ENCODE measurements around the gene SELENOW.
"Not testable (repeated sequence)": the region's sequence is repeated elsewhere in the genome, so short reads cannot be mapped to it uniquely, and the experiment has no call there.

The SELENOW gene

DNA sequence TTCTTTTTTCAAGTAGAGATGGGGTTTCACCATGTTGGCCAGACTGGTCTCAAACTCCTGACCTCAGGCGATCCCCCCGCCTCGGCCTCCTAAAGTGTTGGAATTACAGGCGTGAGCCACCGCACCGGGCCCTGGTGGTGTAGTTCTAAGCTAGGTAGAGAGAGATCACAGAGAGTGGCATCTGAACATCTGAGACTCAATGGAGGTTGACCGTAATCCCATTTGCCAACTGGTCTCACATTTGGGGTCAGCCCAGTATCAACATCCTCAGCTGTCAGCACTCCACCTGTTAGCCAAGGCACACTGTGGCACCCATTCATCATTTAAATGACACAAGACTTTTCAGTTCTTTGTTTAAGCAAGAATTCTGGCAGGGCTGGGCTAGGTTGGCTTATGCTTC lies 8.1 kb downstream of the SELENOW start:
- FAIRE-seq = no peak

- FAIRE-seq = not testable (repeated sequence)
Measured at GRCh38 chr19:47787307-47787706, 8.8 kb downstream of the SELENOW start.

GRCh38 chr19:47789811-47790210 lies 11.3 kb downstream of the SELENOW start:
- FAIRE-seq = not testable (repeated sequence)

DNA sequence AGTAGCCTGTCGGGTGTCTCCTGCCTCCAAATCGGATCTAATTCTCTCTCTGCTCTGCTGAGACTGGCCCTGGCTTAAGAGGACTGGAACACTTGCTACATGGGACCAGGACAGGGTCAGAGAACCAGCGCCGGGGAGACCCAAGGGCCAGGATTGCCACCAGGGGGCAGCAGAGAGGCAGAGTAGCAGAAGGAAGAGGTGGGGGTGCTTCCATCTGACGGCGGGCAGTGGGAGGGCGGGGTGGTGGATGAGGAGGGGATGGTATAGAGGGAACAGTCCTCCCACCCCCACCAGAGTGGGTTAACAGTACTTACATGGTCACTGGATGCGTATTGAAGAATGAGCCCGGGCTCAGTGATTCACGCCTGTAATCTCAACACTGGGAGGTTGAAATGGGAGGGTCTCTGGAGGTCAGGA lies 11.9 kb downstream of the SELENOW start:
- no peak for FAIRE-seq

- no peak for FAIRE-seq
Measured at GRCh38 chr19:47792616-47793015, 14.1 kb downstream of the SELENOW start.

DNA sequence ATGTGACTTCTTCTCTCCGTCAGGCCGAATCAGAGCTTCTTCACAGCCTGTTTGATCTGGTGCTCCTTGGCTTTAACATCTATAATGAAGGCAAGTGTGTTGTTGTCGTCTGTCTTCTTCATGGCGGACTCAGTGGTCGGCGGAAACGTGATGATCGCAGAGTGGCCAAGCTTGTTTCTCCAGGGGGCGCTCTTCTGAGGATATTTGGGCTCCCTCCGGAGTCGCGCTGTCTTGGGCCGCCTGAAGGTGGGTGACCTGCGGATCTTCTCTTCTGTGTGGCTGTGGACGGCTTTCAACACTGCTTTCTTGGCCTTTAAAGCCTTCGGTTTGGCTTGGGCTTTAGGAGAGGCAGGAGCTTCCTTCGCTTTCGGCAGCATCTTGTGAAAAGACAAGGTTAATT lies 16.0 kb downstream of the SELENOW start:
- no peak for FAIRE-seq

DNA sequence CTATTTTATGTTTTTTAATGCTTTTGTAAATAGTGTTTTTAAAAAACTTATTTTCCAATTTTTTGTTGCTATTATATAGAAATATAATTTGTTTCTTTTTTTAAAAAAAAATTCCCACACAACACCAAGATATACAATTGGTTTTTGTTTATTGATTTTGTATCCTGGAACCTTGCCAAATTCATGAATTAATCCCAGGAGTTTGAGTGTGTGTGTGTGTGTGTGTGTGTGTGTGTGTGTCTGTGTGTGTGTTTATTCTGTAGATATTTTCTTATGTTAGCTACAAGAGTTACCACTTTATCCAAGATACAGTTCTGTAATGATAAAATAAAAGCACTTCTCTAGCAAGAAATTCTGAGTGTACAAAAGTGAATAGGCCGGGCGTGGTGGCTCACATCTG lies 18.3 kb downstream of the SELENOW start:
- no peak for FAIRE-seq

- no peak for FAIRE-seq
Measured at GRCh38 chr19:47797996-47798903, 19.7 kb downstream of the SELENOW start.

GRCh38 chr19:47798904-47799266 lies 20.4 kb downstream of the SELENOW start:
- no peak for FAIRE-seq

DNA sequence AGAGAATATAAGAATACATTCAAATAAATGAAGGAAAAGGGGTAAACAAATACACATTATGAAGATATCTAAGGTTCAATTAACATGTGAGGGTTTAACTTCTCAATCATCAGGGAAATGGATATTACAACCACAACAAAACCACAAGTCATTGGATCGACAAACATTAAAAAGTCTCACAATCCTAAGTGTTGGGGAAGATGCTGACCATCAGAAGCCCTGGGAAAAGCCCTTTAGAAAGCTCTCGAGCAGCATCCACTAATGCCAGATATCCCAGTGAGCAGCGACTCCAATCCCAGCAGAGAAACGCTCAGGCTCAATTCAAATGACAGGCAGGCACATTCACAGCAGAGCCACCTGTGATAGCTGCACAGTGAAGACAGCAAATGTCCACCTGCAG lies 22.8 kb downstream of the SELENOW start:
- FAIRE-seq = no peak

DNA sequence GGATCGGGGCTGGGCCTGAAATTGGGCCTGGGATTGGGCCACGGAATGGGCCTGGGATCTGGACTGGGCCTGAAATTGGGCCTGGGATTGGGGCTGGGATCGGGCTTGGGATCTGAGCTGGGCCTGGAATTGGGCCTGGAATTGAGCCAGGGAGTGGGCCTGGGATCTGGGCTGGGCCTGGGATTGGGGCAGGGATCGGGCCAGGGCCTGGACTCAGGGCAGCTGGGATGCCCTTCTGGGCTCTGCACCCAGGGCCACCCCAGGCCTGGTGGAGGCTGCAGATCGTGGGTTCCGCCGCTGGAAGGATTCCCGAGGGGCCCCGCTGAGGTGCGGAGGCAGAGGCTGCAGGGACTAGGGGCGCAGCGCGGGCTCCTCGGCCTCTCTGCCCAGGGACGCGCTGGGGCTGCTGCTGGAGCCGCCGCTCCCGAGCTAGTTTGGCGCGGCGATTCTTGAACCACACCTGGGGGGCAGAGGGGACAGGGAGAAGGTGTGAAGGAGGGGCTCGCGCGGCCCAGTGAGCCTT lies 24.1 kb downstream of the SELENOW start:
- FAIRE-seq = no peak

GRCh38 chr19:47803148-47803547 lies 24.6 kb downstream of the SELENOW start:
- not testable (repeated sequence) for FAIRE-seq

DNA sequence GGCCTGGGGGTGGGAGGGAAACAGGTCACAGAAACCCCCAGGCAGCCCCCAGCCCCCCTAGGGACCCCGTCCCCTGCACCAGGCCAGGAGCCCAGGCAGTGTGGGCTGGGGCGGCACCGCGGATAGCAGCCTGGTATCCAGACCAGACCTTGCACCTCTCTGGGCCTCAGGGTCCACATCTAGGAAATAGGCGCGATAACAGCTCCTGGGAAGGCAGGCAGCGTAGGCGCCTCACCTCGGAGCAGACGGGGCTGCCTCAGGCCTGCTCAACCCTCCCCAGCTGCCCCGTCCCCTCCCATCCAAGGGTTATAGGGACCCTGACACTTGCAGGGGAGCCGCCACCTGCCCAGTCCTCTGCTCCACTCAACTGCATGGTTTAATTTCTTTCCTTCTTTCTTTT lies 25.2 kb downstream of the SELENOW start:
- FAIRE-seq = not testable (repeated sequence)

- not testable (repeated sequence) for FAIRE-seq
Measured at GRCh38 chr19:47804451-47804850, 25.9 kb downstream of the SELENOW start, which contains the start of gene TPRX1. Gene TPRX1 (minus strand): TSS chr19:47804551. CDS start chr19:47804539, 12 bp downstream.

- no peak for FAIRE-seq
Measured at GRCh38 chr19:47805313-47805712, 26.8 kb downstream of the SELENOW start.

DNA sequence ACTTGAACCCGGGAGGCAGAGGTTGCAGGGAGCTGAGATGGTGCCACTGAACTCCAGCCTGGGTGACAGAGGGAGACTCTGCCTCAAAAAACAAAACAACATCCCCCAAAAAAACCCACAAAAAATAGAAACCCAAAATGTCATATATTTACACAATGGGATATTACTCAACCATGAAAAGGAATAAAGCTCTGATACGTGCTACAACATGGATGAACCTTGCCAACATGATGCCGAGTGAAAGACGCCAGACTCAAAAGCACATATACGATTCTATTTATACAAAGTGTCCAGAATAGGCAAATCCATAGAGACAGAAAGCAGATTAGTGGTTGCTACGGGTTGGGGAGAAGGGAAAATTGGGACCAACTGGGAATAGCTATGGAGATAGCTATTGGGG lies 27.9 kb downstream of the SELENOW start:
- no peak for FAIRE-seq

- FAIRE-seq = no peak
Measured at GRCh38 chr19:47813304-47813994, 34.9 kb downstream of the SELENOW start.

- no peak for FAIRE-seq
Measured at GRCh38 chr19:47813995-47814328, 35.5 kb downstream of the SELENOW start.

DNA sequence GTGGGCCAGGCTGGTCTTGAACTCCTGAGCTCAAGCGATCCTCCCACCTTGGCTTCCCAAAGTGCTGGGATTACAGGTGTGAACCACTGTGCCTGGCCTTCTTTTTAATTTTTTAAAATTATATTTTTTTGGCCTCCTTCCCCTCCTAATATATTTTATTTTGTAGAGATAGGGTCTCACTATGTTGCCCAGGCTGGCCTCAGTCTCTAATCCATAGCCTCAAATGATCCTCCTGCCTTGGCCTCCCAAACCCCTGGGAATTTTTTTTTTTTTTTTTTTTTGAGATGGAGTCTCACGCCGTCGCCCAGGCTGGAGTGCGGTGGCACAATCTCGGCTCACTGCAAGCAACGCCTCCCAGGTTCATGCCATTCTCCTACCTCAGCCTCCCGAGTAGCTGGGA lies 37.8 kb downstream of the SELENOW start:
- FAIRE-seq = not testable (repeated sequence)

- FAIRE-seq = not testable (repeated sequence)
Measured at GRCh38 chr19:47818221-47818620, 39.7 kb downstream of the SELENOW start.

DNA sequence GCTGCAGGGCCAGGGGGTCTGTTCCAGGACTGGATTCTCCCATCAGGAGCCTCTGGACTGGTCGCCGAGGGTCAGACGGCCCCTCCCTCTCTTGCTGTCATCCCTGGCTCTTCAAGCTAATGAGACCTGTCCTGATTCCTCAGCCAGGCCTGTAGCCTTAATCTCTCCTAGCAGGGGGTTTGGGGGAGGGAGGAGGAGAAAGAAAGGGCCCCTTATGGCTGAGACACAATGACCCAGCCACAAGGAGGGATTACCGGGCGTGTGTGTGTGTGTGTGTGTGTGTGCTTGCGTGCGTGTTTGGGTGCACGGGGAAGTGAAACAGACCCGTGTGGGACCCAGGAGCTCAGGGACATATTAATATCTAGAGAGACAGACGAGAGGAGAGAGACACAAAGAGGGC lies 41.4 kb downstream of the SELENOW start:
- no peak for FAIRE-seq

DNA sequence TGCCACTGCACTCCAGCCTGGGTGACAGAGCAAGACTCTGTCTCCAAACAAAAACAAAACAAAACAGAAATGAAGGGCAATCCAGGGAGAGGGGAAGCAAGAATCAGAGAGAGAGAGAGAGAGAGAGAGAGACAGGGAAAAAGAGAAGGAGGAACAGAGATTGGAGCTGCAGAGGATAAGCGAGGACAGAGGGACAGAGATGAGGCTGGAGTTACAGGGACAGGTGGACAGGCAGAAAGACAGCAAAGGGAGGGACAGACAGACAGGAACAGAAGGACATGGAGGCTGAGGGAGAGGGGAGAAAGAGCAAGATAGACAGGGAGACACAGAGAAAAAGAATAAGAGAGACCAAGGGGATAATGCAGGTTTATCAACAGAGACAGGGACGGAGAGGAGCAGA lies 41.9 kb downstream of the SELENOW start:
- FAIRE-seq = no peak

DNA sequence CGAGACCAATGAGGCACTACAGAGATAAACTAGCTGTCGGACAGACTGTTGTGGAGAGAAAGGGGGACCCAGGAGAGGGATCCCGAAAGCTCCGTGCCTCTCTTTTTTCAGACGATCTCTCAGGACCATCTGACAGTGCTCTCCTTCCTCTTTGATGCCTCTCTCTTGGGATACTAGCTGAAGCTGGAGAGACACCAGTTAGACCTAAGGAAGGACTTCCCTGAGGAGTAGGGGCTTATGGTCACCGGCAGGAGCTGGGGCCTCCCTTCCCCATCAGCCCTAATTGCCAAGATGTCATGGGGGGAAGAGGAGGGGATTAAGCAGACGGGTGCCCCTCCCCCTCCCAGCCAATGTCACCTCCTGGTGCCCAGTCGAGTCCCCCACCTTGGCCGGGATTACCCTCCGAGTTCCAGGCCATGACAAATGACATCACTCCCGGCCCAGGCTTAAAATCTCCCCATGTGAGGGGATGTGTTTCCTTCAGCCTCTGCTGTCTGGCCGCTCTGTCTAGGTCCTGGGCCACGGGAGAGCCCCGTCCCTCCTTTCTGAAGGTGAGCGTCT lies 43.0 kb downstream of the SELENOW start, which contains the start of gene CRX:
TSS of gene CRX (plus strand) at position 478 of the 561 bp plus-strand sequence. CDS start 12,507 bp downstream, outside the sequence.
- no peak for FAIRE-seq

Data from A204.1 (cell line).